D721Med (cell line): ENCODE data around the gene STAT3.
A peak's percentile ranks its signal among the peaks of the same experiment; 100 is the strongest.

ENCODE experiments used
- DNase-seq: peaks from one replicate; pipeline ENCODE4 v3.0.0; 2011; ENCODE audit warnings: low spot score; ENCODE audit not compliant: insufficient read length
- FAIRE-seq: peaks from 2 replicates; lab custom pipeline; 2011; peaks lifted over from hg19 to GRCh38; lab: Jason Lieb, UNC
- CTCF ChIP-seq: IDR thresholded peaks from 2 replicates; pipeline ENCODE4 v1.5.1; 2012; ENCODE audit warnings: mild to moderate bottlenecking, control low read depth; ENCODE audit not compliant: insufficient read depth; ENCODE audit errors: missing control alignments

STAT3 gene

DNA sequence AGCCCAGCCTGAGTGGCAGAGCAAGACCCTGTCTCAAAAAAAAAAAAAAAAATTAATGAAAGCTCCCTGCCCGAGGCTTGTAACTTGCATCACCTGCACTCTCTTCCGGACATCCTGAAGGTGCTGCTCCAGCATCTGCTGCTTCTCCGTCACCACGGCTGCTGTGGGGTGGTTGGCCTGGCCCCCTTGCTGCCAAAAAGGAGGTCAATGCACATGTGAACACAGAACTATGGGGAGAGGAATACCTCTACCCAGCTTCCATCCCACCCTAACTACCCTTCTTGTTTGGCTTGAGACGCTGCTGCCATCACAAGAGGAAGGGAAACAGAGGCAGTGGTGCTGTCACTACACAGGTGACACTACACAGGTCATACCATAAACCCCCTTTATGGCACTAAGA, 49.0 kb downstream of the STAT3 start:
- no peak for TF ChIP-seq CTCF
- FAIRE-seq (no peak), DNase-seq (no peak)

GRCh38 chr17:42338427-42338985, 49.7 kb downstream of the STAT3 start:
- no peak for TF ChIP-seq CTCF
- no peak for DNase-seq
- FAIRE-seq, result no peak

GRCh38 chr17:42337442-42337841, 50.8 kb downstream of the STAT3 start:
- no peak for DNase-seq
- TF ChIP-seq CTCF, result no peak
- no peak for FAIRE-seq

DNA sequence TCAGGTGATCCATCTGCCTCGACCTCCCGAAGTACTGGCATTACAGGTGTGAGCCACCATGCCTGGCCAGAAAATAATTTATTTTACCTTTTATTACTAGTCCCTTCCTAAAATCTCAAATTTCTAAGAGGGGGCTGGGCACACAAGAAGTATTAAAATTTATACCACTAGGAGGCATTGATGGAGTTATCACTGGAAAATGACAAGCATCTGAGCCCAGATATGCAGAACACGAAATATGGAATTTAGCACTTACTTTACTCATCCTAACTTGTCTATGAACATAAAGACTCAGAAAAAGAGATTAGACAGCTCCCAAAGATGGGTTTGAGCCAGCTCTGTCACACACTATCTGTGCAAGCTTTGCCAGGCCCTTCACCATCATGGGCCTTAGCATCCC, 53.6 kb downstream of the STAT3 start:
- peak; percentile 8 for TF ChIP-seq CTCF
- FAIRE-seq, result no peak
- no peak for DNase-seq

GRCh38 chr17:42333053-42333452, 55.2 kb downstream of the STAT3 start:
- no peak for TF ChIP-seq CTCF
- FAIRE-seq, result no peak
- no peak for DNase-seq

DNA sequence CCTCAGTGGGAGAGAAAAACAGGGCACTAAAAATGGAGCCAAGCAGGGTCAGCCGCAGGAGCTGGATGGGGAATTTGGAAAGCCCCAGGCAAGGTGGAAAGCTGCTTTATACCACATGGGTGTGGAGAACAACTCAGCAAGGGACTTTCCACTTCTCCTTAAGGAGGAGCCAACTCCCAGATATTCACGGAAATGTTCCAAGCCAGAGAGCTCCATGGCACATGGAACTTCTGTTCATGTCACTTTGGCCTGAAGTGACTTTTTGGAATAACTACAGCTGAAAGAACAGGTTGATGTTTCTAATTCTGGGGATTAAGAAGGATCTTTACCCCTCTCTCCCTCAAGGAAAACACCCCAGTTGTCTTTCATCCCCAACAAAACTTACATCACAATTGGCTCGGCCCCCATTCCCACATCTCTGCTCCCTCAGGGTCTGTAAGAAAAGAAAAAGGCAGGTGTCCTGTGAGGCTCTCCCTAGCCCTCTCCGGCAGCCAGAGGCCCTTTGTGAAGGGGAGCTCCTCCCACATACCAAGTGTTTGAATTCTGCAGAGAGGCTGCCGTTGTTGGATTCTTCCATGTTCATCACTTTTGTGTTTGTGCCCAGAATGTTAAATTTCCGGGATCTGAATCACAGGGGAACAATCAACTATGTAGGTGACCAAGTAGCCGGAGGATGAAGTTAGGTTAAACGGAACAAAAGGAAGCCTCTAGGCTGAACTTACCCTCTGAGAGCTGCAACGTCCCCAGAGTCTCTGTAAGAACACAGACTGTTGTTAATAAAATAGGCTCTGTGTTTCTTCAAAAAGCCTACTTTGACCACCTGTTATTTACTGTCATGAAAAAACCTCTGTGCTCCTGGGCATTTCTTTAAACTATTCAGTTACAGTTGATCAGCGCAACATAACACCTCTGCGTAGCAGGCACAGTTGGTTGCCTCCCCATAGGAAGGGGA, 58.9 kb downstream of the STAT3 start:
- no peak for FAIRE-seq
- TF ChIP-seq CTCF, result no peak
- DNase-seq, result no peak

GRCh38 chr17:42325026-42325425, 63.2 kb downstream of the STAT3 start:
- no peak for TF ChIP-seq CTCF
- no peak for FAIRE-seq
- DNase-seq, result no peak
